MM.1S (cell line): ENCODE measurements around the gene IFI44L.

Source experiments
- DNase-seq: peaks from one replicate; pipeline ENCODE4 v3.0.0-alpha.2; 2015
- H2AFZ ChIP-seq: fragments of 300-600 bp; sonication (generic); 2 replicates; pipeline ENCODE4 v1.6.0; 2016; ENCODE audit warnings: antibody characterized with exemption, low read length
- H3F3A ChIP-seq: fragments of 300-600 bp; sonication (generic); 2 replicates; pipeline ENCODE4 v1.6.1; 2016; ENCODE audit warnings: mild to moderate bottlenecking, antibody characterized with exemption, low read length, moderate library complexity, mixed read lengths; ENCODE audit not compliant: insufficient read depth
- H3K27ac ChIP-seq: fragments of 300-600 bp; sonication (generic); 2 replicates; pipeline ENCODE4 v1.5.1; 2016; ENCODE audit warnings: mild to moderate bottlenecking, low read length
- H3K27me3 ChIP-seq: fragments of 300-600 bp; sonication (generic); replicated peaks from 2 replicates; pipeline ENCODE4 v1.6.0; 2016; ENCODE audit warnings: low read length; ENCODE audit not compliant: insufficient read depth
- H3K36me3 ChIP-seq: fragments of 300-600 bp; sonication (generic); replicated peaks from 2 replicates; pipeline ENCODE4 v1.6.1; 2016; ENCODE audit warnings: mild to moderate bottlenecking, low read length, mixed read lengths; ENCODE audit not compliant: insufficient read depth
- H3K4me1 ChIP-seq: fragments of 300-600 bp; sonication (generic); 2 replicates; pipeline ENCODE4 v1.6.1; 2016; ENCODE audit warnings: low read length, mixed read lengths
- H3K4me2 ChIP-seq: fragments of 300-600 bp; sonication (generic); 2 replicates; pipeline ENCODE4 v1.6.0; 2016; ENCODE audit warnings: low read depth, low read length
- H3K4me3 ChIP-seq: fragments of 300-600 bp; sonication (generic); 2 replicates; pipeline ENCODE4 v1.5.1; 2016; ENCODE audit warnings: low read length, mixed read lengths
- H3K79me2 ChIP-seq: fragments of 300-600 bp; sonication (generic); 2 replicates; pipeline ENCODE4 v1.6.1; 2016; ENCODE audit warnings: mixed run types, low read length, mixed read lengths
- H3K9ac ChIP-seq: fragments of 300-600 bp; sonication (generic); 2 replicates; pipeline ENCODE4 v1.6.1; 2016; ENCODE audit warnings: low read length, mixed read lengths
- H3K9me2 ChIP-seq: fragments of 300-600 bp; sonication (generic); replicated peaks from 2 replicates; pipeline ENCODE4 v1.6.1; 2016; ENCODE audit warnings: mild to moderate bottlenecking, low read length, mixed read lengths; ENCODE audit not compliant: insufficient read depth
- H3K9me3 ChIP-seq: fragments of 300-600 bp; sonication (generic); replicated peaks from 2 replicates; pipeline ENCODE4 v1.6.1; 2016; ENCODE audit warnings: mild to moderate bottlenecking, low read length, mixed read lengths; ENCODE audit not compliant: insufficient read depth
- H4K20me1 ChIP-seq: fragments of 300-600 bp; sonication (generic); 2 replicates; pipeline ENCODE4 v1.6.1; 2016; ENCODE audit warnings: mild to moderate bottlenecking, low read length, moderate library complexity, mixed read lengths; ENCODE audit not compliant: insufficient read depth
- EZH2 ChIP-seq: fragments of 300-600 bp; sonication (generic); optimal IDR thresholded peaks from 2 replicates; pipeline ENCODE3; 2017; ENCODE audit warnings: low read depth, mild to moderate bottlenecking, antibody characterized with exemption, low read length, mixed read lengths
- EZH2phosphoT487 ChIP-seq: fragments of 300-600 bp; sonication (generic); IDR thresholded peaks from 2 replicates; pipeline ENCODE4 v1.6.1; 2018; ENCODE audit warnings: antibody characterized with exemption, low read length
- TF ChIP-seq, protein P1 (sequence below): fragments of 300-600 bp; sonication (generic); IDR thresholded peaks from 2 replicates; pipeline ENCODE4 v1.5.1; 2016; ENCODE audit warnings: antibody characterized with exemption, low read length, mixed read lengths

IFI44L gene

DNA sequence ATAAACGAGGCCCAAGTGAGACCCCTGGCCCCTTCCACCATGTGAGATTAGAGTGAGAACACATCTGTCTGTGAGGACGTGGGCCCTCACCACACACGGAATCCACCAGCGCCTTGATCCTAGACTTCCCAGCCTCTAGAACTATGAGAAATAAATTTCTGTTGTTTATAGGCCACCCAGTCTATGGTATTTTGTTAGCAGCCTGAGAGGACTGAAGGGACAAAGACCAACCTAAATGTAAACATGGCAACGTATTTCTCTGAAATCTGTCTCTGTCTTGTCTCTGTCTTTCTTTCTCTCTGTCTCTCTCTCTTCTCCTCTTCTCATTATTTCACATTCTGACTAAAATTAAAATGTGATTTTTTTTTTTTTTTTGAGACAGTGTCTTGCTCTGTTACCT lies 15.6 kb upstream of the IFI44L start:
- Histone ChIP-seq H3K79me2 (no peaks in the 10 kb centered on the region), H3K4me3 (no peak overlapping the region), H3K9me2 (no peaks in the 10 kb centered on the region), H3K9me3 (no peaks in the 10 kb centered on the region), H3K4me2 (no peak overlapping the region), H3K27me3 (no peaks in the 10 kb centered on the region), H3F3A (no peaks in the 10 kb centered on the region), H3K27ac (no peak overlapping the region), H3K36me3 (no peaks in the 10 kb centered on the region), H4K20me1 (no peaks in the 10 kb centered on the region), H3K9ac (no peak overlapping the region), H3K4me1 (no peaks in the 10 kb centered on the region), H2AFZ (no peak overlapping the region)
- TF ChIP-seq EZH2 (no peak), EZH2phosphoT487 (no peak)
- no peak for DNase-seq

DNA sequence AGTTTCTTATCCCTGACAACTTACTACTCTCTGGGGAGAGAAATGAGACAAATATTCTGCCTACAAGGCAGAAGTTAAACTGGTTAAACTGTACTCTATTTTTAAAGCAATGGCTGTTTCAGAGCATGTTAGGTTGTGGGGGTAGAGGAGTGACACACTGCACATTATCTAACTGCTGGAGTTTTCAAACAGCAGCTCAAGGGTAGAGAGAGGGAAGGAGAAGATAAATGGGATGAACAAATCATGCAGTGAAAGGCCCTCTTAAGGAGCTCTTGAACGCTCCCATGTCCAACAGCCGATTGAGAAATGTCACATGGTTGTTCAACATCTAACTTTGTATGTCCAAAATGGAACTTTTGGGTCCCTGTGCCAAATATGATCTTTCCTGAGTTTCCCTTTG lies 14.0 kb upstream of the IFI44L start:
- Histone ChIP-seq H3K4me1 (no peaks in the 10 kb centered on the region), H3K4me2 (no peak overlapping the region), H2AFZ (no peak overlapping the region), H3K9me2 (no peaks in the 10 kb centered on the region), H3K27me3 (no peaks in the 10 kb centered on the region), H3K9ac (no peak overlapping the region), H3K79me2 (no peaks in the 10 kb centered on the region), H3F3A (no peaks in the 10 kb centered on the region), H4K20me1 (no peaks in the 10 kb centered on the region), H3K4me3 (no peak overlapping the region), H3K9me3 (no peaks in the 10 kb centered on the region), H3K27ac (no peak overlapping the region), H3K36me3 (no peaks in the 10 kb centered on the region)
- TF ChIP-seq EZH2 (no peak), EZH2phosphoT487 (no peak)
- TF ChIP-seq, protein P1, sequence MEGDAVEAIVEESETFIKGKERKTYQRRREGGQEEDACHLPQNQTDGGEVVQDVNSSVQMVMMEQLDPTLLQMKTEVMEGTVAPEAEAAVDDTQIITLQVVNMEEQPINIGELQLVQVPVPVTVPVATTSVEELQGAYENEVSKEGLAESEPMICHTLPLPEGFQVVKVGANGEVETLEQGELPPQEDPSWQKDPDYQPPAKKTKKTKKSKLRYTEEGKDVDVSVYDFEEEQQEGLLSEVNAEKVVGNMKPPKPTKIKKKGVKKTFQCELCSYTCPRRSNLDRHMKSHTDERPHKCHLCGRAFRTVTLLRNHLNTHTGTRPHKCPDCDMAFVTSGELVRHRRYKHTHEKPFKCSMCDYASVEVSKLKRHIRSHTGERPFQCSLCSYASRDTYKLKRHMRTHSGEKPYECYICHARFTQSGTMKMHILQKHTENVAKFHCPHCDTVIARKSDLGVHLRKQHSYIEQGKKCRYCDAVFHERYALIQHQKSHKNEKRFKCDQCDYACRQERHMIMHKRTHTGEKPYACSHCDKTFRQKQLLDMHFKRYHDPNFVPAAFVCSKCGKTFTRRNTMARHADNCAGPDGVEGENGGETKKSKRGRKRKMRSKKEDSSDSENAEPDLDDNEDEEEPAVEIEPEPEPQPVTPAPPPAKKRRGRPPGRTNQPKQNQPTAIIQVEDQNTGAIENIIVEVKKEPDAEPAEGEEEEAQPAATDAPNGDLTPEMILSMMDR: no peak
- no peak for DNase-seq

DNA sequence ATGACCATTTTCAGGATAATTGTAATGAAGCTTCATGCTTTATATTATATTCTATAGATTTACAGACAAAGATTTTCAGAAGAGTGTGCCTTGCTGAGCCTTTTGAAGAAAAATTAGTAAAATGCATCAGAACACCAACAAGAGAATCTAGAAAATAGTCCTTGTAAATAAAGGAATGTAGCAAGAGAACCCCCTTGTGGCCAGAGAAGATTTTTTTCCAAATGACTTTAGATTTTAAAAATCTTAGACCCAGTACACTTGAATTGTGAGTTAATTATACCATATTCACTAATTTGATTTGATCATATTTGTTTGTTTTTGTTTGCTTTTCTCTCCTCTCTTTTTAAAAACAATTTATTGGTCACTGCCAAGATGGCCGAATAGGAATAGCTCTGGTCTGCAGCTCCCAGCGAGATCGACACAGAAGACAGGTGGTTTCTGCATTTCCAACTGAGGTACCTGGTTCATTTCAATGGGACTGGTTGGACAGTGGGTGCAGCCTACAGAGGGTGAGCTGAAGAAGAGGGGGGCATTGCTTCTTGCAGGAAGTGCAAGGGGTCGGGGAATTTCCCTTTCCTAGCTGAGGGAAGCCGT lies 12.8 kb upstream of the IFI44L start:
- Histone ChIP-seq H3K27ac (no peak overlapping the region), H3K4me1 (no peaks in the 10 kb centered on the region), H4K20me1 (no peaks in the 10 kb centered on the region), H3K4me2 (no peak overlapping the region), H3K79me2 (no peaks in the 10 kb centered on the region), H2AFZ (no peak overlapping the region), H3K36me3 (no peaks in the 10 kb centered on the region), H3K9ac (no peak overlapping the region), H3F3A (no peaks in the 10 kb centered on the region), H3K9me2 (no peaks in the 10 kb centered on the region), H3K9me3 (no peaks in the 10 kb centered on the region), H3K4me3 (no peak overlapping the region), H3K27me3 (no peaks in the 10 kb centered on the region)
- DNase-seq: peak; percentile 59
- TF ChIP-seq, protein P1: peak; percentile 53
- no peak for TF ChIP-seq EZH2
- no peak for TF ChIP-seq EZH2phosphoT487

DNA sequence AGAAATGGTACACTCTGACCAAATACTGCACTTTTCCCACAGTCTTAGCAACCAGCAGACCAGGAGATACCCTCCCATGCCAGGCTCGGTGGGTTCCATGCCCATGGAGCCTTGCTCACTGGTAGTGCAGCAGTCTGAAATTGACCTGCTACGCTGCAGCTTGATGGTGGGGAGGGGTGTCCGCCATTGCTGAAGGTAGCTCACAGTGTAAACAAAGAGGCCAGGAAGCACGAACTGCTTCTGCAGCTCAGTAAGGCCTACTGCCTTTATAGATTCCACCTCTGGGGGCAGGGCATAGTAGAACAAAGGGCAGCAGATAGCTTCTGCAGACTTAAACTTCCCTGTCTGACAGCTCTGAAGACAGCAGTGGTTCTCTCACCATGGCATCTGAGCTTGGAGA lies 12.3 kb upstream of the IFI44L start:
- TF ChIP-seq EZH2phosphoT487 (no peak), EZH2 (no peak)
- TF ChIP-seq, protein P1: no peak
- no peak overlapping the region for H3K4me2 ChIP-seq
- no peaks in the 10 kb centered on the region for H3K9me2 ChIP-seq
- no peaks in the 10 kb centered on the region for H3F3A ChIP-seq
- DNase-seq: no peak
- no peaks in the 10 kb centered on the region for H3K79me2 ChIP-seq
- H3K9me3 ChIP-seq: no peaks in the 10 kb centered on the region
- H3K9ac ChIP-seq: no peak overlapping the region
- no peak overlapping the region for H3K4me3 ChIP-seq
- H4K20me1 ChIP-seq: no peaks in the 10 kb centered on the region
- no peaks in the 10 kb centered on the region for H3K36me3 ChIP-seq
- no peaks in the 10 kb centered on the region for H3K4me1 ChIP-seq
- H2AFZ ChIP-seq: no peak overlapping the region
- no peak overlapping the region for H3K27ac ChIP-seq
- H3K27me3 ChIP-seq: no peaks in the 10 kb centered on the region
